Superior temporal gyrus (tissue), 1 donor: ENCODE results near the gene PTPN21.

Source experiments
- DNase-seq: peaks from one replicate; pipeline ENCODE4 v3.0.0-alpha.2; 2016; ENCODE audit errors: extremely low spot score

Gene PTPN21

DNA sequence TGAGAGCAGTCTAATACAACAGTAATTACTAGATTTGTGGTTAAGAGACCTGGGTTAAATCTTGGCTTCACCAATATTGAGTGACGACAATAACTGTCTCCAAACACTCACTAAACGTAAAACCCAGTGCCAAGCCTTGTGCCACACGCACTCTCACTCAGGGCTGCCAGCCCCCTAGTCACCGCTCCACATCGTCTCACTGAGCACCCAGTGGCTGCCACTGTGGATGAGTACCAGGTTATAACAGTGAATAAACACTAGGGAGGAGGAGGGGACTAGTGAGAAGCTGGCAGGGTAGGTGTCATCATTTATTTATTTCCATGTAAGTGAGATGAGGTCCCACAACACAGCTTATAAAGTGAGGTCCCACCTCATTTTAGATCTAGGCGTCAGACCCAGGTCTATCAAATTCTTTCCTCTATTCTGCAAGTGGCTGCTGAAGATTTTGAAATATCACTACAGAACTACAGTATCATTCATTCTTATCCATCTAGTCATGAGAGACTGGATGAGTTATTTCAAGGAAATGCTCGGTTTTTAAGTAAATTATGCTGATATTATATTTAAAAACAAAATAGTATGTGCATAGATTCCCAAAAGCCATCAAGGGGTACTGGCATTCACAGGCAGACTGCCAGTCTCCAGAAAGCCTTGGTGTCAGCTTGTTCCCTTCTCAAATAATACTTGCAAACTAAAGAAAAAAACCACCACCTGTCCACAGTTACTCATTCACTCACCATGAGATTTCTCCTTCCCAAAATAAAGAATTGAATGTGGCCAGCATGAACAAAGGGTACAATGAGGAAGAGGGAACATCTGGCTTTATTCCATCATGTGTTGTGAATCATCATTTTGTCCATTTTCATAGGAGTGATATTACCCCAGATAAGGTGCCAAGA is 84.0 kb downstream of the PTPN21 start:
- DNase-seq, result peak; percentile 69

DNA sequence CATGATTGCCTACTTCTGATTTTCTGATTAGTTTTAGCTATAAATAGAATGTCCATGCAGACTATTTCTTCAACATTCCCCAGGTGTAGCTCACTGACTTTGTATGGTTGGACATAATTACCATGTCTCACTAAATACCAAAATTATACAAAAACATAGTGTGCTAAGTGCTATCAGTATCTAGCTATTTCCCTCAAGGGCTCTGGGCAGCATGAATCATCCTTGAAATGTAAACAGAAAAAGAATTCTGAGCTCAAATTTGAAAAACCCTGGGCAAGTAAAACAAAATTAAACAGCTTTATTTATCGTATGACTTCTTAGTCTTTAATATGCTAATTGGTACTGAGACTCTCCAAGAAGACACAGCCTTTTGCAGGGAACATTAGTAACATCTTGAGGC is 86.4 kb downstream of the PTPN21 start:
- DNase-seq, result no peak

DNA sequence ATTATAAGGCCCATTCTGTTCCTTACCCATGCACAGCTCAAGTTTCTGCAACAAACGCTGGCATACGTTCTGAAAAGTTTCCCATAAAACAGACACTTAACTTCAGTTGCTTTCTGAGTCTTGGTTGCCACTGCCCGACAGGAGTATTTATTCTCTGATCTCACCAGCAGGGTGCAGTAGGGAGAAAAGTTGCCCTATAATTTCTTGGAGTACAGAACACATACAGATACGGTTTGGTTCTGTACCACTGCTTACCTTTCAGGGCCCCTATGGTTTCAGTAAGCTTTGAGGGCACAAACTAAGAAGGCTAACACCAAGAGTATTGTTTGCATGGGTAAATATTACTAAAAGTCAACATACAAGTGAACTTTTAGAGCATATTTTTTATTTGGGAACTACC is 91.5 kb downstream of the PTPN21 start:
- DNase-seq, result no peak

DNA sequence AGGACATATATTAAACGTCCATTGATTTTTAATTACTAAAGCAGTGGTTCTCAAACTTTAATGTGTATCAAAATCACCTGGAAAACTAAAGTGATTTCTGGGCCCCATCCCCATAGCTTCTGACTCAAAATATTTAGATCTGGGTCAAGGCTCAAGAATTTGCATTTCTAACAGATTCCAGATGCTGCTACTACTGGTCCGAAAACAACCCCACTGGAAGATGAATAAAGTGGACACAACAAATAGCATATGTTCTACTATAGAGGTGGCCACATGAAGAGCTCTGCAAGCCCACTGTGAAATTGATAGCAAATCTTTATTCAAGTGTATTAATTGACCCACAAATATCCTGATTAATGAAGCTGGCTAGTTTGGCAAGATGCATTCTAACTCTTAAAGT is 99.9 kb downstream of the PTPN21 start:
- DNase-seq, result no peak

GRCh38 chr14:88452231-88452630 is 102.6 kb downstream of the PTPN21 start:
- DNase-seq, result no peak

DNA sequence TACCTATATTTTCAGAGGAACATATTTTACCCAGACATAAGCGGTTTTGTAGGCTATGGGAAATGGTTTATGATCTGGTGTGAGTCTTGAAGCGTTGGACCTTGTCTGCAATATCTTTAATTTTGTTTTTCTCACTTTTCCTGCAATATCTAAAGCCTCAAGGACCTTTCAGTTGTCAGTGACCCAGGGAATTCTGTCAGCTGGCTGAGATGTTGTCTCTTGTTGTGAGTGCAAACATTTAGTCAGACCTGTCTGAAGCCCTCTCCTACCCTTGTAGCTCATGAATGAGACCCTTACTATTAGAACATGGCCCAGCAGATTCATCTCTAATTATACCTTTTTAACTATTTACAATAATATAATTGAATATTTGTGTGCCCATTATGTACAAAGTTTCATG is 115.7 kb downstream of the PTPN21 start:
- DNase-seq, result no peak

GRCh38 chr14:88437658-88438057 is 117.1 kb downstream of the PTPN21 start:
- DNase-seq, result no peak

- DNase-seq, result no peak
Observed at GRCh38 chr14:88430976-88431375, 123.8 kb downstream of the PTPN21 start.

DNA sequence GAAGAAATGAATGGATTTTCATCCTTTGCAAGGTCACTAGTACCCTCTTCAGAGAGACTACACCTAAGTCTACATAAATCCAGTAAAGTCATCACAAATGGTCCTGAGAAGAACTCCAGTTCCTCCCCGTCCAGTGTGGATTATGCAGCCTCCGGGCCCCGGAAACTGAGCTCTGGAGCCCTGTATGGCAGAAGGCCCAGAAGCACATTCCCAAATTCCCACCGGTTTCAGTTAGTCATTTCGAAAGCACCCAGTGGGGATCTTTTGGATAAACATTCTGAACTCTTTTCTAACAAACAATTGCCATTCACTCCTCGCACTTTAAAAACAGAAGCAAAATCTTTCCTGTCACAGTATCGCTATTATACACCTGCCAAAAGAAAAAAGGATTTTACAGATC is 128.5 kb downstream of the PTPN21 start:
- no peak for DNase-seq

GRCh38 chr14:88424573-88424972 is 130.2 kb downstream of the PTPN21 start:
- DNase-seq, result no peak

DNA sequence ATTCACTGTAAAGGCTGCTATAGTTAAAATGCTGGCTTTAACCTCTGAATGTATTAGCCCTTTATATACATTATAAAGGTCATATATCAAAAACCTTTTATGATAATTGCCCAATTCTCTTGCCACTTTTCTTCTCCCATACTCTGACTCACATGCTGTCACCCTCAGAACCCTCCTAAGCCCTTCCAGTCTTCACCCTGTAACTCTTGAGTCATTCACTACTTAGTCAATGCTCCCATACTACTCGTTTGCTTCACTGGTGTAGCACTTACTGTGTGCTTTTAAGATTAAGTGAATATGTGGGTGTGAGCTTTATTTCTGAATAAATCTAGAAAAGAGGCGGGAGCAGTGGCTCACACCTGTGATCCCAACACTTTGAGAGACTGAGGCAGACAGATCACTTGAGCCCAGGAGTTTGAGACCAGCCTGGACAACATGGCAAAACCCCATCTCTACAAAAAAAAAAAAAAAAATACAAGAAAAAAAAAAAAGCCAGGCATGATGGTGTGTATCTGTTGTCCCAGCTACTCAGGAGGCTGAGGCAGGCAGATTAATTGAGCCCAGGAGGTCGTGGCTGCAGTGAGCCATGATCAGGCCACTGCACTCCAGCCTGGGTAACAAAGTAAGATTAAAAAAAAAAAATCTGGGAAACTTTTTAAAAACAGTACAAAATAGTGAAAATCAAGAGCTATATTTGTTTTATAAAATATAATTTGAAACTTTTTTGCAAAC is 131.7 kb downstream of the PTPN21 start:
- no peak for DNase-seq

DNA sequence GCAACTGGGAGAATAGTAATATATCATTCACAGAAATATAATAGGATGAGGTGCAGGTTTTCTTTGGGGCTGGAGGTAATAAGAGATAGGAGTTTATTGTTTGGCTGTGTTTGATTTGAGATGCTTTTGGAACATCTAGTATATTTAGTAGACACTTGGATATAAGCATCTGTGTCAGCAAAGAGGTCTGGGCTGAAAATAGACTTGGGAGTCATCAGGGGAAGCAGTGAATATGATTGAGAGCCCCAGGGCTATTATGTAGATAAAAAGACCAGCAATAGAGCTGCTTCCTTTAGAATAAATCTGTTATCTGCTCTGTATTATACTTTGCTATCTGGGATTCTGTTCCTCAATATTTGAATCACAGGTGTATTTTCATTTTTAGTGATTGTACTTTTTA is 132.8 kb downstream of the PTPN21 start:
- no peak for DNase-seq

GRCh38 chr14:88421286-88421685 is 133.5 kb downstream of the PTPN21 start:
- no peak for DNase-seq

- no peak for DNase-seq
Observed at GRCh38 chr14:88420187-88420586, 134.6 kb downstream of the PTPN21 start.

DNA sequence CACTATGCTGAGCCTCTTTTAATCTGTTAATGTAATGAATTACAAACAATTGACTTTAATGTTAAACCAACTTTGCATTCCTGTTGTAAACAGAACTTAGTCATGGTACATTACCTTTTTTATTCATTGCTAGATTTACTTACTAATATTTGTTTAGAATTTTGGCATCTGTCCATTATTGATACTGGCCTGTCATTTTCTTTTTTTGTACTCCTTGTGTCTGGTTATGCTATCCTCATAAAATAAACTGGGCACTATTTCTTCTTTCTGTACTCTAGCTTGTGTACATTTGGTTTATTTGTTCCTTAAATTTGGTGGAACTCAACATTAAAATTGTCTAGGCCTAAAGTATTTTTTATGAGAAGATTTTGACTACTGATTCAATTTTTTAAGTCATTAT is 137.2 kb downstream of the PTPN21 start:
- no peak for DNase-seq
